ENCODE results near the gene TSPAN9.

The TSPAN9 gene

GRCh38 chr12:3101309-3102024 lies 24.3 kb downstream of the TSPAN9 start:
- Histone ChIP-seq H3K9ac (ENCODE audit: low read length in 2 of 2) (no peak overlapping the region), H3K4me3 (ENCODE audit: low read length in 2 of 2) (no peak overlapping the region), H3K36me3 (ENCODE audit: control insufficient read depth in 2 of 2, insufficient read depth in 2 of 2, low read length in 2 of 2) (peaks cover 0 to 2% of the 10 kb centered on the region in 2 donors), H3K27ac (ENCODE audit: low read length) (no peak overlapping the region), H3K4me1 (ENCODE audit: control insufficient read depth, insufficient read depth, low read length) (peaks cover 30% of the 10 kb centered on the region), H3K27me3 (ENCODE audit: control insufficient read depth in 1 of 2, insufficient read depth in 2 of 2, low read length in 2 of 2) (no peaks in the 10 kb centered on the region), H3K9me3 (ENCODE audit: control insufficient read depth in 2 of 2, low read length in 2 of 2) (peaks cover 0 to 4% of the 10 kb centered on the region in 2 donors)

GRCh38 chr12:3102771-3103410 lies 25.7 kb downstream of the TSPAN9 start:
- peaks cover 0 to 4% of the 10 kb centered on the region in 2 donors for H3K9me3 ChIP-seq (ENCODE audit: control insufficient read depth in 2 of 2, low read length in 2 of 2)
- H3K27me3 ChIP-seq (ENCODE audit: control insufficient read depth in 1 of 2, insufficient read depth in 2 of 2, low read length in 2 of 2) = no peaks in the 10 kb centered on the region
- peaks cover 0 to 2% of the 10 kb centered on the region in 2 donors for H3K36me3 ChIP-seq (ENCODE audit: control insufficient read depth in 2 of 2, insufficient read depth in 2 of 2, low read length in 2 of 2)
- H3K27ac ChIP-seq (ENCODE audit: low read length) = no peak overlapping the region
- no peak overlapping the region for H3K9ac ChIP-seq (ENCODE audit: low read length in 2 of 2)
- H3K4me3 ChIP-seq (ENCODE audit: low read length in 2 of 2) = no peak overlapping the region
- H3K4me1 ChIP-seq (ENCODE audit: control insufficient read depth, insufficient read depth, low read length) = peaks cover 24% of the 10 kb centered on the region

DNA sequence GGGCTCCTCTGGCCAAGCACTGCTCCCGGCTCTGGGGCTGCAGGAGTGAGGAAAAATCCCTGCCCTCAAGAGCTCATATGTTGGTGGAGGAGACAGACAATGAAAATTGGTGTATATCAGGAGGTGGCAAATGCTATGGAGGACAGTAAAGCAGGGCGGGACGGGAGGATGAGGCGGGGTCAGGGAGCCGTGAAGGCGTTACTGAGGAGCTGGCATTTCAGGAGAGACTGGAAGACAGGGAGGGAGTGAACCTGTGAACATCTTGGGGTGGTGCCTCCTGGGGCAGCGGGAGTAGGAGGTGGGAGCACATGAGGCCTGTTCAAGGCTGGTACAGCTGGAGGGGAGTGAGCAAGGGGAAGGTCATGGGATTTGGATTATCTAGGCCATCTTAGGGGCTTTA lies 26.6 kb downstream of the TSPAN9 start:
- Histone ChIP-seq H3K27ac (ENCODE audit: low read length) (no peak overlapping the region), H3K9me3 (ENCODE audit: control insufficient read depth in 2 of 2, low read length in 2 of 2) (peaks cover 0 to under 1% of the 10 kb centered on the region in 2 donors), H3K27me3 (ENCODE audit: control insufficient read depth in 1 of 2, insufficient read depth in 2 of 2, low read length in 2 of 2) (no peaks in the 10 kb centered on the region), H3K4me1 (ENCODE audit: control insufficient read depth, insufficient read depth, low read length) (peaks cover 23% of the 10 kb centered on the region), H3K9ac (ENCODE audit: low read length in 2 of 2) (no peak overlapping the region), H3K36me3 (ENCODE audit: control insufficient read depth in 2 of 2, insufficient read depth in 2 of 2, low read length in 2 of 2) (peaks cover 0 to 2% of the 10 kb centered on the region in 2 donors), H3K4me3 (ENCODE audit: low read length in 2 of 2) (no peak overlapping the region)

DNA sequence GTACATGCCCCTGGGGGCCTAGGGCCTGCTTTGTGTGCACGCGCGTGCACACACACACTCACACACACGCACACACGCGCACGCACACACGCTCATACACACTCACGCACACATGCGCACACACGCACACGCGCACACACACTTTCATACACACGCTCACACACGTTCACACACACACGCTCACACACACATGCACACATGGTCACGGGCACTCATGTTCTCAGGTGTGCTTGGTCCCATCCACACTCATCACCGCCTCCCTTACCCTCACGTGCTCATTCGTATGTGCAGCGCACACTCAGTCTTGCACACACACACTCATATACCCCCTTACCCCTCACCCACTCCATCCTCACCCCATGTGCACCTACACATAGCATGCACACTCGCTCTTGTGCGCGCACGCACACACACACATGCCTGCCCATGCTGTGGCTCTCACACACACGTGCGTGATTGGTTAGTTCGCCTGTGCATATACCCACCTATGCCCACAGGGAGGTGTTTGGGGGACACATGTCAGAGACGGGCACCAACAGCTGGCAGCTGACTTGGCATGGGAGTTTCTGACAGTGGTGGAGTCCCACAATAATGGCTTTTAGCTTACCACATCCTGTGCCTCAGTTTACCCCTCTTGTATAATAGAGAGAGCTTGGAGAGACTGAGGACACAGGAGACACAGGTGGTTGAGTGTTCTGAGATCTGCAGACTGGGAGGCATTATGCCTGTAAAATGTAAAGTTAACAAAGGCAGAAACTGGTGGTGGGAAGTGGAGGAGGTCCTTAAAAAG lies 28.7 kb downstream of the TSPAN9 start:
- H3K4me1 ChIP-seq (ENCODE audit: control insufficient read depth, insufficient read depth, low read length) = peaks cover 23% of the 10 kb centered on the region
- H3K9me3 ChIP-seq (ENCODE audit: control insufficient read depth in 2 of 2, low read length in 2 of 2) = no peaks in the 10 kb centered on the region
- no peak overlapping the region for H3K4me3 ChIP-seq (ENCODE audit: low read length in 2 of 2)
- H3K9ac ChIP-seq (ENCODE audit: low read length in 2 of 2) = no peak overlapping the region
- no peak overlapping the region for H3K27ac ChIP-seq (ENCODE audit: low read length)
- peaks cover 0 to under 1% of the 10 kb centered on the region in 2 donors for H3K36me3 ChIP-seq (ENCODE audit: control insufficient read depth in 2 of 2, insufficient read depth in 2 of 2, low read length in 2 of 2)
- H3K27me3 ChIP-seq (ENCODE audit: control insufficient read depth in 1 of 2, insufficient read depth in 2 of 2, low read length in 2 of 2) = no peaks in the 10 kb centered on the region

GRCh38 chr12:3106579-3106978 lies 29.4 kb downstream of the TSPAN9 start:
- Histone ChIP-seq H3K27me3 (ENCODE audit: control insufficient read depth in 1 of 2, insufficient read depth in 2 of 2, low read length in 2 of 2) (no peaks in the 10 kb centered on the region), H3K9me3 (ENCODE audit: control insufficient read depth in 2 of 2, low read length in 2 of 2) (no peaks in the 10 kb centered on the region), H3K4me1 (ENCODE audit: control insufficient read depth, insufficient read depth, low read length) (peaks cover 19% of the 10 kb centered on the region), H3K27ac (ENCODE audit: low read length) (no peak overlapping the region), H3K36me3 (ENCODE audit: control insufficient read depth in 2 of 2, insufficient read depth in 2 of 2, low read length in 2 of 2) (peaks cover 0 to 3% of the 10 kb centered on the region in 2 donors), H3K9ac (ENCODE audit: low read length in 2 of 2) (no peak overlapping the region), H3K4me3 (ENCODE audit: low read length in 2 of 2) (no peak overlapping the region)

GRCh38 chr12:3107071-3107583 lies 29.9 kb downstream of the TSPAN9 start:
- Histone ChIP-seq H3K36me3 (ENCODE audit: control insufficient read depth in 2 of 2, insufficient read depth in 2 of 2, low read length in 2 of 2) (peaks cover 0 to 3% of the 10 kb centered on the region in 2 donors), H3K9me3 (ENCODE audit: control insufficient read depth in 2 of 2, low read length in 2 of 2) (no peaks in the 10 kb centered on the region), H3K9ac (ENCODE audit: low read length in 2 of 2) (no peak overlapping the region), H3K4me3 (ENCODE audit: low read length in 2 of 2) (no peak overlapping the region), H3K27ac (ENCODE audit: low read length) (no peak overlapping the region), H3K4me1 (ENCODE audit: control insufficient read depth, insufficient read depth, low read length) (peaks cover 16% of the 10 kb centered on the region), H3K27me3 (ENCODE audit: control insufficient read depth in 1 of 2, insufficient read depth in 2 of 2, low read length in 2 of 2) (no peaks in the 10 kb centered on the region)

- Histone ChIP-seq H3K4me1 (ENCODE audit: control insufficient read depth, insufficient read depth, low read length) (peaks cover 15% of the 10 kb centered on the region), H3K27me3 (ENCODE audit: control insufficient read depth in 1 of 2, insufficient read depth in 2 of 2, low read length in 2 of 2) (no peaks in the 10 kb centered on the region), H3K36me3 (ENCODE audit: control insufficient read depth in 2 of 2, insufficient read depth in 2 of 2, low read length in 2 of 2) (peaks cover 0 to 3% of the 10 kb centered on the region in 2 donors), H3K27ac (ENCODE audit: low read length) (no peak overlapping the region), H3K4me3 (ENCODE audit: low read length in 2 of 2) (no peak overlapping the region), H3K9me3 (ENCODE audit: control insufficient read depth in 2 of 2, low read length in 2 of 2) (no peaks in the 10 kb centered on the region), H3K9ac (ENCODE audit: low read length in 2 of 2) (no peak overlapping the region)
These were observed 30.8 kb downstream of the TSPAN9 start for GRCh38 chr12:3107954-3108353.

DNA sequence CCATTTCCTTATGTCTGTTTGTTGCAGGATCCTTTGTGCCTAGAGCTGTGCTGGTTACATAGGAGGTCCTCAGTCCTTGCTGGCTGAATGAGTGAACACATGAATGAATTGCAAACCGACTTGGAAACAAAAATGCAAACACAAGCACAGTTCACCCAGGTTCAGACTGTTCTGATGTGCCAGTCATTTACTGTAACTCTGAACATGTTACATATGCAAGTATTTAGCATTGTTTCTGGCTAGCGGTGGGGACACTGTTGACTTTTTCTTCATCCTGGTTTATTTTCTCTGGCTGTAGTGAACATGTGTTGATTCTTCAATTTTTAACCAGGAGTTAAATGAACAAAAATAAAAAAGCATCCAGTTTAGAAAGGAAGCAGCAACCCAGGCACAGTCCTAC lies 33.4 kb downstream of the TSPAN9 start:
- H3K36me3 ChIP-seq (ENCODE audit: control insufficient read depth in 2 of 2, insufficient read depth in 2 of 2, low read length in 2 of 2) = peaks cover 0 to 3% of the 10 kb centered on the region in 2 donors
- no peak overlapping the region for H3K27ac ChIP-seq (ENCODE audit: low read length)
- no peak overlapping the region for H3K9ac ChIP-seq (ENCODE audit: low read length in 2 of 2)
- no peaks in the 10 kb centered on the region for H3K27me3 ChIP-seq (ENCODE audit: control insufficient read depth in 1 of 2, insufficient read depth in 2 of 2, low read length in 2 of 2)
- H3K4me1 ChIP-seq (ENCODE audit: control insufficient read depth, insufficient read depth, low read length) = peaks cover 4% of the 10 kb centered on the region
- no peaks in the 10 kb centered on the region for H3K9me3 ChIP-seq (ENCODE audit: control insufficient read depth in 2 of 2, low read length in 2 of 2)
- H3K4me3 ChIP-seq (ENCODE audit: low read length in 2 of 2) = no peak overlapping the region

DNA sequence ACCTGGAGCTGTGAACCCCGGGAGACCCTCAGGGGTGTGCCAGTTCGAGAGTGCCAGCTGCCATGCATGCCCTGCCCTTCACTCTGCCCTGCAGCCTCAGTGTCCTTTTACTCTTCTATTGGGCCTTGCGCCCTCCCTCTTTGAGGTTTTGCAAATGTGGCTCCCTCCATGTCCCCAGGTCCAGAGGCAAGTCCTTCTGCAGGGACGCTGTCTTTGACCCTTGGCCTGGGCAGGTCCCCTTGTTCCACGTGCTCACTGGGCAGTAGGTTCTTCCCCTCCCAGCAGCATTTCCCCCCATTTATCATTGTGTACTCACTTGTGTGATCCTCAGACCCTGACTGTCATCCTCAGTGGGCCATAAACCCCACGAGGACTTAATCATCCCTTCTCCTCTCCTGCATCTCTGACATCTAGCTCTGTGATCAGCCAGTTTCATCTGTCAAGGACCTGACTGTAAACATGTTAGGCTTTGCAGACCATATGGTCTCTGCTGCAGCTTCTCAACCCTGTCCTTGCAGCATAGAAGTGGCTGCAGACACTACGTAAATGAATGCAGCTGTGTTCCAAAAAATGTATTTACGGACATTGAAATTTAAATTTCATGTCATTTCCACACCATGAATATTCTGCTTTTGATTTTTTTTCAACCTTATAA lies 36.6 kb downstream of the TSPAN9 start:
- no peak overlapping the region for H3K27ac ChIP-seq (ENCODE audit: low read length)
- no peaks in the 10 kb centered on the region for H3K4me1 ChIP-seq (ENCODE audit: control insufficient read depth, insufficient read depth, low read length)
- no peak overlapping the region for H3K4me3 ChIP-seq (ENCODE audit: low read length in 2 of 2)
- H3K36me3 ChIP-seq (ENCODE audit: control insufficient read depth in 2 of 2, insufficient read depth in 2 of 2, low read length in 2 of 2) = peaks cover 0 to 7% of the 10 kb centered on the region in 2 donors
- H3K9ac ChIP-seq (ENCODE audit: low read length in 2 of 2) = no peak overlapping the region
- no peaks in the 10 kb centered on the region for H3K9me3 ChIP-seq (ENCODE audit: control insufficient read depth in 2 of 2, low read length in 2 of 2)
- no peaks in the 10 kb centered on the region for H3K27me3 ChIP-seq (ENCODE audit: control insufficient read depth in 1 of 2, insufficient read depth in 2 of 2, low read length in 2 of 2)

GRCh38 chr12:3114671-3115070 lies 37.5 kb downstream of the TSPAN9 start:
- H3K9ac ChIP-seq (ENCODE audit: low read length in 2 of 2) = no peak overlapping the region
- H3K9me3 ChIP-seq (ENCODE audit: control insufficient read depth in 2 of 2, low read length in 2 of 2) = no peaks in the 10 kb centered on the region
- peaks cover 0 to 7% of the 10 kb centered on the region in 2 donors for H3K36me3 ChIP-seq (ENCODE audit: control insufficient read depth in 2 of 2, insufficient read depth in 2 of 2, low read length in 2 of 2)
- peaks cover 5% of the 10 kb centered on the region for H3K4me1 ChIP-seq (ENCODE audit: control insufficient read depth, insufficient read depth, low read length)
- H3K4me3 ChIP-seq (ENCODE audit: low read length in 2 of 2) = no peak overlapping the region
- no peak overlapping the region for H3K27ac ChIP-seq (ENCODE audit: low read length)
- H3K27me3 ChIP-seq (ENCODE audit: control insufficient read depth in 1 of 2, insufficient read depth in 2 of 2, low read length in 2 of 2) = no peaks in the 10 kb centered on the region

All from stomach smooth muscle (tissue), 2 donors.